GM21528 (cell line): Measurements from ENCODE around the gene NAA11.

Experiments
- ATAC-seq: cut with Tn5 transposase; IDR thresholded peaks from one replicate; pipeline ENCODE4 v1.9.1; 2021; ENCODE audit warnings: mild to moderate bottlenecking, moderate library complexity; ENCODE audit not compliant: unreplicated experiment, low FRiP score

The NAA11 gene

DNA sequence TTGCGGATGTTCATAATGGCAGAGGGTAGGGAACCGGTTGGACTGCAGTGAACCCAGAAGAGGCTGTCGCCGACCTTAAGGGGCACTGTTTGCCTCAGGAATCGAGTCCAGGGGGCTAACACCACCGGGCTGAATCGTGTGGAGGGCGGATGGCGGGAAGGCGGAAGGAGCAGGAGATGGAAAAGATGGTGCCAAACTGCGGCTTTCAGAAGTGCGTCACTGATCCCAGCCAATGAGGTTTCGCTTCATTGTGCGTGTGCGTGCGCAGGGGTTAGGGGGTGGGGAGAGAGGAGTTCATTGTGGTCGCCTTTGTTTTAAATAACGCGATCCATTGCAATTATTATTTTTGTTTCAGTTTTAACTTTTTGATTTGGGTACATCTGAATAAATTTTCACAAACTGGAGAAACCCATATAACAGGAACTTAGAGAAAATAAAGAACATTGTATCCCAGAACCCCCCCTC is at the start of gene NAA11:
TSS of gene NAA11 (minus strand) at position 198 of the 465 bp plus-strand sequence. CDS start at position 14, 184 bp downstream.
- ATAC-seq = no peak

DNA sequence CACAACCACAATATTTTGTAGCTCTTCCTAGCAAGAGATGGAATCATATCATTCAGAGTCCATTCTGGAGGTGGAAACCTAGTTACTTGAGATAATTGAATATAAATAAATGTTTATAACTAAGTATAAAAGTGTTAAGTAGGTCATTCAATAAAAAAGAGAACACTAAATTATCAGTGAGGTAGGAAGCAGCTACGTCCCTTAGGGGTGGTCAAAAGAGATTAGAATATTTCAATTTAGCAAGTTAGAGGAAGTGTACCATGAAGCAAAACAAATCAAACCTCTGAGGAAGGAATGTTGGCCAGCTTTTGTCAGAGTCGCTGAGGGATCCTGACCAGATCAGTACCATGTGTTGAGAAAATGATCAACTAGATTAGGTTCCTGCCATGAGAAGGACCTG is 44.2 kb upstream of the NAA11 start:
- no peak for ATAC-seq

DNA sequence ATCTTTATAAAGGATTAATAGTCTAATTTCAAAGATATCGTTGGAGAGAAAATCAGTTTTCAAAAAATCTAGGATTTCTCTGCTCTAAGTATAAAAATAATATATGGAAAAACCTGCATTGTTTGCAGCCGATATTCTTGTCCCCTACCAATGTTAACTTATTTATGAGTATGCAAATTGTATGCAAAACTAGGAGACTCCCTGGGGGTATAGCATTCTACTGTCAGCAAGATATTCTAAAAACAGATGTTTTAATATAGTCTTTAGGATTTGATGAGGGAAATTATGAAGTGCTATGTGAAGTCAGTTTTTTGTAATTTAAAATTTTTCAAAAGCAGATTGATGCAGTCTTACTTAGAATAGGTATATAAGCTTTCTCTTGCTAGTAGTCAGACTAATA is 41.2 kb upstream of the NAA11 start:
- no peak for ATAC-seq

DNA sequence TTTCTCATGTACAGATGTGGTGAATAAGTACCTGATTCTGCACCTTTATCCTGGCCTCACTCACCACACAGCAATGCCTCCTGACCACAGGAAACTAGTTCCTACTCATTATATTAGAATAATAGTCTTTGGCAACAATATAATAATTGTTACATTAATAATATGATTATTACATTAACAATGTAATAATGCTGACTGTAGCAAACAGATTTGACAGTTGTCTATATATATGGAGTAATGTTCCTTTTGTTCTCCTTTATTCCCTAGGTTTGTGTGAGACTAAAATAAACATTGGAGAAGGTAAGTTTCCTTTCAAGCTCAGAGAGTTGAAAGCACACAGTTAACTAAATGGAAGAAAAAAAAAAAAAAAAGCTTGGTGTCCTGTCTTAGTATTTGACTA is 40.6 kb upstream of the NAA11 start:
- ATAC-seq = no peak

DNA sequence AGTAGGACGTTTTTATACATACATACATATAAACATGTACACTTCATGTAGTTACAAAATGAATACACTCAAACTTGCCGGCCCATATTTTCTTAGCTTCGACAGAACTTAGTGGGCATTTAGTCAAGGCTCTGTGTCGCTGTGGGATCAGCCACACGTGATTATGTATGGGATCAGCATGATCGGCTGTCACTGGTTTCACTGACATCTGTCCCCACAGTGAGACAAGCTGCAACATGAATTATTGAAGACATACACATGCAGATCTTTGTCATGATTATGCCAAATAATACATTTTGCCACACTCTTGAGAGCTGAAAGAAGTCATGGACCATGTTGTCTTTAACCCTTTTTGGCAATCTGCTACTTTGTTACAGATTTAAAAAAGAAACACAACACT is 38.2 kb upstream of the NAA11 start:
- ATAC-seq = no peak

DNA sequence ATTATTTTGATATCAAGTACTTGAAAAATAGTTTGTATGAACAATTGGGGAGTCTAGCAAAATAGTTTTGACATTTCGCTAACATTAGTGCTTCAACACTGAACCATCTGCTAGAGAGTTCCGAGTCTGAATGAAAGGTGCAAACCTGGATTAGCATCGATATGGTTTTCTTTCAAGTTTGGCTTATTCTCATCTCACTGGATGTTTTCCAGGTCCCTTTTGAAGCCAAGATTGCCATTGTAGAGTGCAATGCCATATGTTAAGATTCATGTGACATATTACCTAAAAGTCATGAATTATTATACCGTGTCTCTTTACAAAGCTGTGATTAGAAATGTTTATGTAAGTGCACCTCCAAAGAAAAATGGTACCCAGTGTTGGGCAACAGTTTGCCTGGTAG is 36.8 kb upstream of the NAA11 start:
- no peak for ATAC-seq

DNA sequence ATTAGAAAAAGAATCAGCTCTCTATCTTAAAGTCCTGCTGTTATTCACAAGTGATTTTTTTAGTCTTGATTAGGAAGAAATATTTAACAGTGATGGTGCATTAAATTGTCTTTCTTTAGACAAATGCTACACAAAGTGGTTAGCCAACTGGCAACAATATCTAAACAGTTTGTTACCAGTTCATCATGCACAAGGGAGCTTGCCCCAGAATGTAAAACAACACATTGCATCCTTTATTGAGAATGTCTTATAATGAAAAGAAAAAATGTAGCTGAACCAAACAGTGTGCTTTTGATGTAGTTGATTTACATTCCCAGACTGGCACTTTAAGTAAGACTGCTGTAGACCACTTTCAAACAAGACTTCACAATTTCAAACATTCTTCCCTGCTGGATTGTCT is 34.1 kb upstream of the NAA11 start:
- ATAC-seq = no peak

DNA sequence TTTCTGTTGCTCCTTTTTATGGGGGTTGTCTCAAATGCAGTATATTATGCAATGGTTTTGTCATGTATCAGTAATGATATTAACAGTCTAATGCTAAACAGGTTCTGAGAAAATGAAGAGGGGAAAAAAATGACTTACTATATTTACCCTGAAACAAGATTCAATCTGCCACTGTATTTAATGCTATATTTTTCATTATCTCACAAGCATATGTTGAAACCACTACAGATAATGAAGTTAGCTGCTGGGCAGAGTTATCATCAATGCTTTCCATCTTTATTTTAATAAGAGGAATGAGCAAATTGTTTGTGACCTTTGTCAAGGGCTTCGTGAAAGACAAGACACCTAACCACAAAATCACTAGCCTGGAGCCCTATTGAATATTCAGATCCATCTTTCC is 32.6 kb upstream of the NAA11 start:
- ATAC-seq = no peak

DNA sequence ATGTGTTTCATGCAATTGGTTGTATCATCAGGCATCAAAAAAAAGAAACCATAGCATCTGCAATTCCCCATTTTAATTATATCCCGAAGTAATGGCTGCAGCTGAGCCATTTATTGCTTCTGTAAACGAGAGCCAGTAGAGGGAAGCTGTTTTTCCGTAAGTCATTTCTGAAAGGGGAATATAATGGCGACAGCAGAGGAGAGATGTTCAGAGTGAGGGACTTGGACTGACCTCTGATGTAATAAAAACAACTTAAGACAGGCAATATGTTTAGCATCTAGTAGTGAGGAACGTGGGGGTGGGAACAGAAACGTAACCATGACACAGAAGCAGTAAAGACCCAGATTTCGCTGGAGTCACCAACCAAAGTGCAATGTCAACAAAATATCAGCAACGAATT is 31.5 kb upstream of the NAA11 start:
- no peak for ATAC-seq

DNA sequence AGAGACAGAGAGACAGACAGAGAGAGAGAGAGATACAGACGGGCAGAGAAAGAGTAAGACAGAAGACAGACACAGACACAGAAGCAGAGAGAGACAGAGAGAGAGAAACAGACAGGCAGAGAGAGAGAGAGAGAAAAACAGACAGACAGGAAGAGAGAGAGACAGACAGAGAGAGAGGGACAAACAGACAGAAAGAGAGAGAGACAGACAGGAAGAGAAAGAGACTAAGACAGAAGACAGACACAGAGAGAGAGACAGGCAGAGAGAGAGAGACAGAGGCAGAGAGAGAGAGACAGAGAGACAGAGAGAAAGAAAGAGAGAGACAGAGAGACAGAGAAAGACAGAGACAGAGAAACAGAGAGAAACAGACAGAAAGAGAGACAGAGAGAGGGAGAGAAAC is 27.2 kb upstream of the NAA11 start:
- no peak for ATAC-seq

DNA sequence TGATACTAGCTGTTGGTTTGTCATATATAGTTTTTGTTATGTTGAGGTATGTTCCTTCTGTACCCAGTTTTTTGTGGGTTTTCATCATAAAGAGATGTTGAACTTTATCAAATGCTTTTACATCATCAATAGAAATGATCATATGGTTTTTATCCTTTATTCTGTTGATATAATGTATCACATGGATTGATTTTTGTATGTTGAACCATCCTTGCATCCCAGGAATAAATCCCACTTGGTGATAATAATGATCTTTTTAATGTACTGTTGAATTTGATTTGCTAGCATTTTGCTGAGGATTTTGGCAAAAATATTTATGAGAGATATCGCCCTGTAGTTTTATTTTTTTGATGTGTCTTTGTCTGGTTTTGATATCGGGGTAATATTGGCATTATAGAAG is 22.5 kb upstream of the NAA11 start:
- no peak for ATAC-seq

DNA sequence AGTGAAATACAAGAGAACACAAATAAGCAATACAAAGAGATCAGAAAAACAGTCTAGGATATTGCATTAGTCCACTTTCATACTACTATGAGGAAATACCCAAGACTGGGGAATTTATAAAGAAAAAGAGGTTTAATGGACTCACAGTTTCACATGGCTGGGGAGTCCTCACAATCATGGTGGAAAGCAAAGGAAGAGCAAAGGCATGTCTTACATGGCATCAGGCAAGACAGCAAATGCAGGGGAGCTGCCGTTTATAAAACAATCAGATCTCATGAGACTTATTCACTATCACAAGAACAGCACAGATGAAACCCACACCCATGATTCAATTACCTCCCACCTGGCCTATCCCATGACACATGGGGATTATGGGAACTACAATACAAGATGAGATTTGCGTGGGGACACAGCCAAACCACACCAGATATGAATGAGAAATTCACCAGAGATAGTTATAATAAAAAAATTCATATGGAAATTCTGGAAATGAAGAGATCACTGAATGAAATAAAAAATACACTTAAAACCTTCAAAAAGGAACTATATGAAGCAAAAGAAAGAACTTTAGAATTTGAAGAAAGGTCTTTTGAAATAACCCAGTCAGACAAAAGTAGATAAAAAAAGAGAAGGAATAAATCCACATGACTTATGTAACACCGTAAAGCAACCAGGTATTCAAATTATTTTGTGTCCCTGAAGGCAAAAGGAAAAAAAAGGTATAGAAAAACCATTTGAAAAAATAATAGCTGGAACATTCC is 16.2 kb upstream of the NAA11 start:
- no peak for ATAC-seq

DNA sequence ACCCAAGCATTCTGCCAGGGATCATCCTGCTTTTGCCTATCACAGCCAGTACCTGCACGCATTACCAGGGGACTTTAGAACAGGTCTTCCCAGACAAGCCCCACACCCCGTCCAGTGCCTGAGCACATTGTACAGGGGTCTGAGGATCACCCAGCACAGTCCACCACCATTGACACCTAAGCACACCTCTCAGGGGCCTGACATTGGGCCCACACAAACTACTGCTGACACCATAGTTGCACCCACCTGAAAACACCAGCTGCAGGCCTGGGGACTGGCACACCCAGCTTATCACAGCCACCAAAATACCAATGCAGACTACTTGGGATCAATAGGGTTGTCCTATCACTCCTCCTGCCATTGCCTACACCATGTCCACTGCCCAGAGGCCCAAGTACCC is 14.7 kb upstream of the NAA11 start:
- no peak for ATAC-seq

DNA sequence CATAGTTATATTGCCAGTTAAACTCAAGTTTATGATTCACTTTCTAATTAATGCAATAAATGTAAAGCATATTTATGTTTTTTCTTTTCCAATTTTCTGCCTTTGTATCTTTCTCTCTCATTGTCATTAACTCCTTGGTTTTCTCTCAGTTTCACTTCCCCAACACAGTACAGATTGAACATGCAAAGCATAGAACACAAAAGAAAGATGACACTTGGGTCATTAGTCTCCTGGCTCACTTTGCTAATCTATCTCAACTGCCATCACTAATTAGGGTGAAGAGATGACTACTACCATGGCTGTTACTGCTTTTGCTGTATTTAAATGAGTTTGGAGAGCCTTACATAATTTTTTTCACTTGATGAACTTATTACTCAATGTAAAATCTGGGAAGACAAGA is 12.3 kb upstream of the NAA11 start:
- ATAC-seq = no peak

DNA sequence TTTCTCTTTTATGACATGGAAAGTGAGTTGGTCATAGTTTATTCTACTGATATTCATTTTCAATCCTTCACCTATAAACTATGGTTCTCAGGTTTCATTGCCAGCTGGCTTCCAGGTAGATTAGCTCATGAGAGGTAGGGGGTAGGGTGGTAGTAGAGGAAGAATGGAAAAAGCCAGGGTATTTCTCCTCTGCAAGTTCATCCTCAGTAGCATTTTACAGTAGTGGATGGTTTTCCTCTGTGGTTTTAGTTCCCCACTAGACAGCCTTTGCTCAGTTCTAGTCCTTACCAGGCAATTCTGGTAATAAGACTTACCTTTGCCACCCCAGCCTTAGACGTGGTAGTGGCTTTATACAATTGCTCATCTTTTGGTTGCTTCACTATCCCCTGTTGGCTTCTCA is 8.9 kb upstream of the NAA11 start:
- ATAC-seq = no peak

DNA sequence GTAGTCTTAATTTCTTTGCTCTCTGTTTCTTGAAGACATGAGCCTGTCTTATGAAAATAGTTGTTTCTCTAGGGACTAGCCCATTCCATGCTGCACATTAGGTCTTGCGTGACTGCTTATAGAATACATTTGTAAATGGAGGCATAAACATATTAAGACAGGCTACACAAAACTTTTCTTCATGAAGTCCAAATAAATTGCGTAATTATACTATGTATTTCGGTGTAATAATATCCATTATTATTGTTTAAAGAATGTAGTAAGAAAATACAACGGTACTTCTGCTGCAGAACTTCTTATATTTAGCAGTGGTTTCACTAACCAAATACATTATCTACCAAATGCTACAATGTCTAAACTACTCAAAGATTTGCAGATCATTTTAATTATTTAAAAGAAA is 8.5 kb upstream of the NAA11 start:
- ATAC-seq = no peak

DNA sequence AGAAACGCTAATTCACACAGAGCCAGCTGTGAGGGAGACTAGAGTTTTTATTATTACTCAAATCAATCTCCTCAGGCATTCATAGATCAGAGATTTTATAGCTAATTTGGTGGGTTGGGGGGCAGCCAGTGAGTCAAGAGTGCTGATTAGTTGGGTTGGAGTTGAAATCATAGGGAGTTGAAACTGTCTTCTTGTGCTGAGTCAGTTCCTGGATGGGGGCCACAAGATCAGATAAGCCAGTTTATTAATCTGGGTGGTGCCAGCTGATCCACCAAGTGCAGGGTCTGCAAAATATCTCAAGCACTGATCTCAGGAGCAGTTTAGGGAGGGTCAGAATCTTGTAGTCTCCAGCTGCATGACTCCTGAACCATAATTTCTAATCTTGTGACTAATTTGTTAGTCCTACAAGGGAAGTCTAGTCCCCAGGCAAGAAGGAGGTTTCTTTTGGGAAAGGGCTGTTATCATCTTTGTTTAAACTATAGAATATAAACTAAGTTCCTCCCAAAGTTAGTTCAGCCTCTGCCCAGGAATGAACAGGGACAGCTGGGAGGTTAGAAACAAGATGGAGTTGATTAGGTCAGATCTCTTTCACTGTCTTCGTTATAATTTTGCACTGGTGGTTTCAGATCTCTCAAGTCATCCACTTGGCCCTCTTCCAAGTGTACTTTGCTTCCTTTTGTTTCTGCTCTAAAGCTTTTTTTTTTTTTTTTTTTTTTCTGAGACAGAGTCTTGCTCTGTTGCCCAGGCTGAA is 5.4 kb upstream of the NAA11 start:
- ATAC-seq = no peak

DNA sequence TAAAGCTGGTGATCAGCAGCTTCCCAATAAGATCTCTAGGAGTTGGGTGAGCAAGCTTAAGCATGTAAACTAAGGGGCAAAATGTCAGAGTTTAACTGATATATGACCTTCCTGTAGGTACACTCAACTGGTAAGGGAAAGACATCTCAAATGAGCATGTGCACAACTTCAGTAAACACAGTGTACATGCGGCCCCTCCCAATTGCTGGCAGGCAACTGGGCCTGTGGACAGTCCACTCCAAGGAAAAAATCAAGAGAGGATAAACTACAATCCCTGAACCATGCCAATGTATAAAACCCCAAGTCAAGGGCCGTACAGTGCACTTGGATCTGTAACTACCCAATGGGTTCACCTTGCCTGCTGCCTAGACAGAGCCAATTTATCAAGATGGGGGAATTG is 4.9 kb upstream of the NAA11 start:
- no peak for ATAC-seq

DNA sequence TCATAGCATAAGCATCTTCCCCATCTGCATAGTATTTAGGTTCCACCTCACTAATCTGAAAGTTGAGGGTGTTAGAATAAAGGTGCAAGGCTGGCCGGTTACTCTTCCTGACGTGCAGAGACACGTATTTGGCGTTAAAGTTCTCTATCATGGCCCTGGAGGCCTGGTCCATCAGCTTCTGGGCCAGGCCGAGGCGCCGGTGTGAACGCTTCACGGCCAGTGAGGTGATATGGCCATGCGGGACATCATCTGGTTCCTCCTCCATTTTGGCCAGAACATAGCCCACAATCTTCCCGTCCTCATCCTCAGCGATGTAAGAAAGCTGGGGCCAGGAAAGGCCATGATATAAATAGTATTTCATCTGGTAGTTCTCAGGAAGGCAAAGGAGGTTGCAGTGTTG is 425 bp downstream of the NAA11 start:
- no peak for ATAC-seq

DNA sequence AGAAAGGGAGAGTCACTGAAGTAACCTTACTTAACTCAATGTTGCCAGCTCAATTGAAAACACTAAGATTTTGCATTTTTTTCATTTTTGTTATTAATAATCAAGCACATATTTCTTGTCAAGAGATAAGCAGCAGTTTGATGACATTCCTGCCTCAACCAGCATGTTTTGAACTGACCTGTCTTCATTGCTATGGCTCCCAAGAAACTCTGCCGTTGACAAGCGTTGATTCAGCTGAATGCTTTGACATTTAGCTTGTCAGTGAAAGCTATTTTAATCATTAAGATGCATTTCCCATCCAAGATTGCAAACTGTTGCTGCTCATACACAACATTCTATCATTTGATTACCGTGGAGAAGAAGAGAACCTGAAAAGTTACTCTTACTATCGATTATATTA is 5.9 kb downstream of the NAA11 start:
- ATAC-seq = no peak

DNA sequence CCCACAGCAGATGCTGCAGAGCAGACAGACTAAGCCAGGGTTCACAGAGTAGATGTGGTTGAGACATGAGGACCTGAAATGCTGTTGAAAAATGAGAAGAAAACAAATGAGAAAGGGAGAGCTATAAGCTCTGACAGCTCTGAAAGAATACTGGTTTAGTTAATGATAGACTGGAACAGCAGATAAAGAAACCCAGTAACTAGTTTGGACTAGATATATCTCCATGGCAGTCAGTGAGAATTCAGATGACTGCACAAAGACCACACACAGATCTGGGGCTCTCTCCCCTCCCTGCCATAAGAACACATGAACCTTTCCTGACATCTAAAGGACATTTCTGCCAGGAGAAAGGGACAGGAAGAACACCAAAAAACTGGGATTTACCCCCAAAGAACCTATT is 8.2 kb downstream of the NAA11 start:
- no peak for ATAC-seq

DNA sequence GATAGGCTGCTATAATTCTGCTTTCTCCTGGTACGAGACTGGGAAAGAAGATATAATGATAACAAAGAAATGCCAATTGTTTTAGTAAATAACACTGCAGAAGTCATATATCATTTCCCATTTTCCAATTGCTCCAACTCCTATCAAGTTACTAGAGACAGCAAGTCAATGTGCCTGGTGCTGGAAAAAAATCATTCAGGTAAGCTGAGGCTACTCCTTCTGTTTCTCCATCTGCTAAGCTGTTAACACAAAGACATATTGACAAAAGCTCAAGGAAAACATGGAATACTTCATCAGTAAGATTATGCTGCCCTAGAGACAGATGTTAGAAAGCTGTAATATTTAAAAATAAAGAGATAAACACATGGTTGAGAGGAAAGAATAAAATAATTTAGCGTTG is 10.0 kb downstream of the NAA11 start:
- ATAC-seq = no peak
